ENCODE data around the gene RNASET2.
"Not testable (repeated sequence)": the region's sequence is repeated elsewhere in the genome, so short reads cannot be mapped to it uniquely, and the experiment has no call there.

Gene RNASET2

DNA sequence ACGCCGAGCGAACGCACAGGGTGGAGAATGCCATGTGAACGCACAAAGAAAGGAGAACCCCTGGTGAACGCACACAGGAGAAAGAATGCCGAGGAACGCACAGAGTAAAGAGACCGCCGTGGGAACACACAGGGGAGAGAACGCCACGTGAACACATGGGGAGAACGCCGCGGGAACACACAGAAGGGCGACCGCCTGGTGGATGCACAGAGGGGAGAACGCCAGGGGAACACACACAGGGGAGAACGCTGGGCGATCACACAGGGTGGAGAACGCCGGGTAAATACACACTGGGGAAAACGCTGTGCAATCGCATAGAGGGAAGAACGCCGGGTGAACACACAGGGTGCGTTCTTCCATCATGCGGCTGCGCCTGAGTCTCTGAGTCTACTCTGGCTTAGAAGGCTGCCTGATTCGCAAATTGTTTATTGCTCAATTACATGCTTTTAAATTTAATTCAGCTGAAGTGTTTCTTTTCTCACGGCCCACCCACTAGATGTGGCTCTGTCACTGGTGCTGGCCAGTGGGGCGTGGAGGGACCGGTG, 54.1 kb downstream of the RNASET2 start:
- DNase-seq (ENCODE audit: low read depth), result no peak

DNA sequence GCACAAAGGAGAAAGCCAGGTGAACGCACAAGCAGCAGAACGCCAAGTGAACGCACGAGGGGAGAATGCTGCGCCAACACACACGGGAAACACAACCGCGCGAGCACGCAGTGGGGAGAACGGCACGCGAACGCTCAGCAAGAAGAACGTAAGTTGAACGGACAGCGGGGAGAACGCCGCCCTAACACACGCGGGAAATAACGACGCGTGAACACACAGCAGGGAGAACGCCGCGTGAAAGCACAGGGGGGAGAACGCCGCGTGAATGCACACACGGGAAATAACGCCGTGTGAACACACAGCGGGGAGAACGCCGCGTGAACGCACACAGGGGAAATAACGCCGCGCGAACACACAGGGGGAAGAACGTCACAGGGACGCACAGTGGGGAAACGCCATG, 54.7 kb downstream of the RNASET2 start:
- DNase-seq (ENCODE audit: low read depth), result no peak

- DNase-seq (ENCODE audit: low read depth), result no peak
These were observed 55.3 kb downstream of the RNASET2 start for GRCh38 chr6:166900956-166901607.

DNA sequence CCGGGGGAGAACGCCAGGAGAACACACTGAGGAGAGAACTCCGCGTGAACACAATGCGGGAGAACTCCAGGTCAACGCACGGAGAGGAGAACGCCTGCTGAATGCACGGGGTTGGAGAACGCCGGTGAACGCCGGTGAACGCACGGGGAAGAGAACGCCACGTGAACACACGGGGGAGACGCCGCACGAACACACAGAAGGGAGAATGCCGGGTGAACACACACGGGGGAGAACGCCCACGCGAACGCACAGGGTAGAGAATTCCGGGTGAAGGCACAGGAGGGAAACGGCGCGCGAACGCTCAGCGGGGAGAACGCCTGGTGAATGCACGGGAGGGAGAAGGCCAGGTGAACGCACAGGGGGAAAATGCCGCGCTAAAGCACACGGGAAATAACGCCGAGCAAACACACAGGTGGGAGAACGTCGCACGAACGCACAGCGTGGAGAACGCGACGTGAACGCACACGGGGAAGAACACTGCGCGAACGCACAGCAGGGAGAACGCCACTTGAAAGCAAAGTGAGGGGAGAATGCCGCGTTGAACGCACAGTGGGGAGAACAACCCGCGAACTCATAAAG, 56.1 kb downstream of the RNASET2 start:
- no peak for DNase-seq (ENCODE audit: low read depth)

DNA sequence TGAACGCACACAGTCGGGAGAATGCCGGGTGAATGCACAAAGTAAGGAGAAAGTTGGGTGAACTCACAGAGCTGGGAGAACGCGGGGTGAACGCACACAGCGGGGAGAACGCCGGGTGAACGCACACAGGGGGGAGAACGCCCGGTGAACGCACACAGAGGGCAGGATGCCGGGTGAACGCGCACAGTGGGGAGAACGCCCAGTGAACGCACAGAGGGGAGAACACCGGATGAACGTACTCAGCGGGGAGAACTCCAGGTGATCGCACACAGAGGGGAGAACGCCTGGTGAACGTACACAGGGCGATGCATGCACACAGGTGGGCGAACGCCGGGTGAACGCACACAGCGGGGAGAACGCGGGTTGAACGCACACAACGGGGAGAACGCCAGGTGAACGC, 57.4 kb downstream of the RNASET2 start:
- no peak for DNase-seq (ENCODE audit: low read depth)

DNA sequence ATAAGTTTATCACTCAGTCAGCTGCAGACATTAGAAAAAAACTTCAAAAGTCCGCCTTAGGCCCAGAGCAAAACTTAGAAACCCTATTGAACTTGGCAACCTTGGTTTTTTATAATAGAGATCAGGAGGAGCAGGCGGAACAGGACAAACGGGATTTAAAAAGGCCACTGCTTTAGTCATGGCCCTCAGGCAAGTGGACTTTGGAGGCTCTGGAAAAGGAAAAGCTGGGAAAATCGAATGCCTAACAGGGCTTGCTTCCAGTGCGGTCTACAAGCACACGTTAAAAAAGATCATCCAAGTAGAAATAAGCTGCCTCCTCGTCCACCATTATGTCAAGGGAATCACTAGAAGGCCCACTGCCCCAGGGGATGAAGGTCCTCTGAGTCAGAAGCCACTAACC, 61.7 kb downstream of the RNASET2 start:
- DNase-seq (ENCODE audit: low read depth), result not testable (repeated sequence)

DNA sequence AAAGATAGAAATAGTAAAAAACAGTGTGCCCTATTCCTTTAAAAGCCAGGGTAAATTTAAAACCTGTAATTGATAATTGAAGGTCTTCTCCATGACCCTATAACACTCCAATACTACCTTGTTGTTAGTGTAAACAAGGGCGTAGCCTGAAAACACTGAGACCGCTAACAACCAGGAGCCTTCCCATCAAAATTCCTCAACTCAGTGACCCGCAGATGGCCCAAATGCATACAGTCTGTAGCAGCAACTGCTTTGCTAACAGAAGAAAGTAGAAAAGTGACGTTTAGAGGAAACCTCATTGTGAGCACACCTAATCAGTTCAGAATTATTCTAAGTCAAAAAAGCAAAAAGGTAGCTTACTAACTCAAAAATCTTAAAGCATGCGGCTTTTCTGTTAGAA, 63.9 kb downstream of the RNASET2 start:
- not testable (repeated sequence) for DNase-seq (ENCODE audit: low read depth)

- DNase-seq (ENCODE audit: low read depth), result not testable (repeated sequence)
These were observed 69.6 kb downstream of the RNASET2 start for GRCh38 chr6:166886773-166887172.

GRCh38 chr6:166884958-166885357, 71.4 kb downstream of the RNASET2 start:
- DNase-seq (ENCODE audit: low read depth), result not testable (repeated sequence)

- no peak for DNase-seq (ENCODE audit: low read depth)
These were observed 76.8 kb downstream of the RNASET2 start for GRCh38 chr6:166879594-166879993.

Measured in ELR (cell line).